ENCODE measurements around the gene LDB2. TPM values are rescaled to one million over a fixed set of nuclear protein-coding genes. Genes with fewer than 3 reads are reported as not detected.
"Not testable (repeated sequence)": the region's sequence is repeated elsewhere in the genome, so short reads cannot be mapped to it uniquely, and the experiment has no call there.

Gene LDB2
- 147 TPM for polyA plus RNA-seq (2013, experiment 1 of 2)
- polyA plus RNA-seq (2013, experiment 2 of 2), result 133 TPM

DNA sequence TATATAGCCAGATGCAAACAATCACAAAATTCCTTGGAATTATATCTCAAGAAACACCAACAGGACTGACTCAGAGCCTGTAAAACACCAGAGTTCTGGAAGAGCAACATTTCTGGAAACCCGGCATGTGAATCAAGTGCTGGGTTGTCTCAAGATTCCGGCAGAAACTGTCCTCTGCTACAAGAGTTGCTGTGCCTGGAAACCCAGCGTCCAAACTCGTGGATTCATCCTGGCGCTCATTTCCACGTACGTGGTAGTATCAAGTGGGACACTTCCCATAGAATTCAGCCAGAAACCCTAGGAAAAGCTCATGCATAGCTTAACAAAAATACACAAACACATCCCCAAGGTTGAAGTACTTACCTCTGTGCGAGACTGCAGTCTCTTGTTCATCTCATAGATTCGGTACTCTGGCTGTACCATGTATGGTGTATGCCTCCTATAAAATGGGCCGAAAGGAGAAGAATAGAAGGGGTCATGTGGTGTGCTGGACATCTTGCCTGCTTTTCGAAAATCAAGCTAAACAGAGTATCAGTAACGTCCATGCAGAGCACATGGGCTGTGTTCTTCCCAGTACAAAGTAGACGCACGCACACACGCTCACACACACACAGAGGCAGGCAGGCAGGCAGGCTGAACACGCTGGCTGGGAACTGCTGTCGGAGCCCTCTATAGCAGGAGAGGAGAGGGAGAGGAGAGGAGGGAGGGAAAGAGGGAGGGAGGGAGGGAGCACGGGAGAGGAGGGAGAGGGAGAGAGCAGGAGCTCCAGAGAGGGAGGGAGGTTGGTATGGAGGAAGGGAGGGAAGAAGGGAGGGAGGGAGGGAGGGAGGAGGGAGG, at the start of gene LDB2:
Gene LDB2, minus strand, starts transcription at position 655 of the 837 bp plus-strand sequence.
- no peaks in the 10 kb centered on the region for H3K36me3 ChIP-seq (ENCODE audit: control insufficient read depth, insufficient read depth, low read length)
- peaks cover 29% of the 10 kb centered on the region for H3K4me1 ChIP-seq (ENCODE audit: control insufficient read depth, insufficient read depth, low read length, poor library complexity, severe bottlenecking)
- no peaks in the 10 kb centered on the region for H3K9me3 ChIP-seq (ENCODE audit: control insufficient read depth, low read length)
- peak within 1 kb of the TSS; percentile 72 for H3K4me3 ChIP-seq (ENCODE audit: extremely low read depth, insufficient read depth, low read length, poor library complexity, severe bottlenecking)
- 0 to 2% methylated on average over 5 to 8 of the region's 18 CpGs for WGBS, 2 experiments (ENCODE audit: insufficient coverage in 2 of 2)
- H3K27ac ChIP-seq (ENCODE audit: low read depth, low read length, severe bottlenecking), result peak within 1 kb of the TSS; percentile 86

DNA sequence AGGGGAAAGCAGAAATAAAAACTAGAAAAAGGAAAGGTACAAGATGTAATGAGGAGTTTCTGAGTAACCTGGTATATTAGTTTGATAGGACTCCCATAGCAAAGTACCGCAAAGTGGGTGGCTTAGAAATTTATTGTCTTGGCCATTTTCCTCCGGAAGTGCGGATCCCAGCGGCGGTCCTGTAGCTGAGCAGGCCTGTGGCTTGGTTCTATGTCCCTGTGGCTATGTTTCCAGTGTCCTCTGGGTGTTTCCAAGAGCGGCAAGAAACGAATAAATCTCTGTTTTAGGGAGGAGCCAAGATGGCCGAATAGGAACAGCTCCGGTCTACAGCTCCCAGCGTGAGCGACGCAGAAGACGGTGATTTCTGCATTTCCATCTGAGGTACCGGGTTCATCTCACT, 44.0 kb upstream of the LDB2 start:
- Histone ChIP-seq H3K27ac (ENCODE audit: low read depth, low read length, severe bottlenecking) (no peak overlapping the region), H3K4me1 (ENCODE audit: control insufficient read depth, insufficient read depth, low read length, poor library complexity, severe bottlenecking) (no peaks in the 10 kb centered on the region), H3K4me3 (ENCODE audit: extremely low read depth, insufficient read depth, low read length, poor library complexity, severe bottlenecking) (no peak overlapping the region), H3K9me3 (ENCODE audit: control insufficient read depth, low read length) (no peaks in the 10 kb centered on the region), H3K36me3 (ENCODE audit: control insufficient read depth, insufficient read depth, low read length) (no peaks in the 10 kb centered on the region)
- WGBS, 2 experiments (ENCODE audit: insufficient coverage in 2 of 2), result 91 to 97% methylated on average over 9 of the region's 14 CpGs

DNA sequence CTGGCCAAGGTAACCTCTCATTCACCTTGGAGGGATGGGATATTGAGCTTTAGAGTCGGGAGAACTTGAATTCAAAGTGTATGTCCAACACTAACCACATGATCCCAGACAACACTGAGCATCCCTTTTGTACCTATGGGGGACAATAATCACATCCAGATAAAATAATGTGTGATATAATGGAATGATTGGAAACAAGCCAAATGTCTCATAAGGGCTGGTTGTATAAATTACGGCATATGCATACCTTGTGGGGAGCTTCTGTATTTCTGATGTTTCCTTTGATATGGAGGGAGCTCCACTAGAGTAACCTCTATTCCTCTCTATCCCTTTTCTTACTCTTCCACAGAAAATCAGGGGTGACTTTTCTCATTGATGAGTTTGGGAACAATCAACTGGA, 40.7 kb upstream of the LDB2 start:
- H3K4me3 ChIP-seq (ENCODE audit: extremely low read depth, insufficient read depth, low read length, poor library complexity, severe bottlenecking), result no peak overlapping the region
- no peaks in the 10 kb centered on the region for H3K4me1 ChIP-seq (ENCODE audit: control insufficient read depth, insufficient read depth, low read length, poor library complexity, severe bottlenecking)
- no peaks in the 10 kb centered on the region for H3K36me3 ChIP-seq (ENCODE audit: control insufficient read depth, insufficient read depth, low read length)
- no CpG with 5 or more reads among the region's 2 CpGs for WGBS, 2 experiments (ENCODE audit: insufficient coverage in 2 of 2)
- no peak overlapping the region for H3K27ac ChIP-seq (ENCODE audit: low read depth, low read length, severe bottlenecking)
- no peaks in the 10 kb centered on the region for H3K9me3 ChIP-seq (ENCODE audit: control insufficient read depth, low read length)

DNA sequence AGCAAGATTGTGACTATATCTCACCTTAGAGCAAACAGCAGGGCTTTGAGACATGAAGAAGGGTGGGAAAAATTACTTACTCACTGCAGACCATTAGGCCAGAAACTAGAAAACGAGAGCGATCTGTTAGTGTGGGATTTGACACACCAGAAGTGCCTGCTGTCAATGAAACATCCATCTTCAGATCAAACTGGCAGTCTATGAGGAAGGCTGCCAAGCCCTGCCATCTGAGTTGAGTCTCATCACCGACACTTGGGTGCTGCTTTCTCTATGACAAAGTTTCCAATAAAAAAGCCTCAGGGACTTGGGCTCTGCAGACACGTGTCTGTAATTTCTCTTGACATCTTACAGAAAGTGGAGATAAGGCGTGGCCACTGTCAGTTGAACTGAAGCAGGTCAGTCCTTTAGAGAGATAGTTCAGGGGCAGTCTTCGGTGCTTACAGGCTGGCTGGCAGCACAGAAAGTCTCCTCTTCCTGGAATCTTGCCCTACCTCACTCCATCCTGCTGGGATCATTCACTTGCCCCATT, 40.1 kb upstream of the LDB2 start:
- H3K9me3 ChIP-seq (ENCODE audit: control insufficient read depth, low read length), result no peaks in the 10 kb centered on the region

DNA sequence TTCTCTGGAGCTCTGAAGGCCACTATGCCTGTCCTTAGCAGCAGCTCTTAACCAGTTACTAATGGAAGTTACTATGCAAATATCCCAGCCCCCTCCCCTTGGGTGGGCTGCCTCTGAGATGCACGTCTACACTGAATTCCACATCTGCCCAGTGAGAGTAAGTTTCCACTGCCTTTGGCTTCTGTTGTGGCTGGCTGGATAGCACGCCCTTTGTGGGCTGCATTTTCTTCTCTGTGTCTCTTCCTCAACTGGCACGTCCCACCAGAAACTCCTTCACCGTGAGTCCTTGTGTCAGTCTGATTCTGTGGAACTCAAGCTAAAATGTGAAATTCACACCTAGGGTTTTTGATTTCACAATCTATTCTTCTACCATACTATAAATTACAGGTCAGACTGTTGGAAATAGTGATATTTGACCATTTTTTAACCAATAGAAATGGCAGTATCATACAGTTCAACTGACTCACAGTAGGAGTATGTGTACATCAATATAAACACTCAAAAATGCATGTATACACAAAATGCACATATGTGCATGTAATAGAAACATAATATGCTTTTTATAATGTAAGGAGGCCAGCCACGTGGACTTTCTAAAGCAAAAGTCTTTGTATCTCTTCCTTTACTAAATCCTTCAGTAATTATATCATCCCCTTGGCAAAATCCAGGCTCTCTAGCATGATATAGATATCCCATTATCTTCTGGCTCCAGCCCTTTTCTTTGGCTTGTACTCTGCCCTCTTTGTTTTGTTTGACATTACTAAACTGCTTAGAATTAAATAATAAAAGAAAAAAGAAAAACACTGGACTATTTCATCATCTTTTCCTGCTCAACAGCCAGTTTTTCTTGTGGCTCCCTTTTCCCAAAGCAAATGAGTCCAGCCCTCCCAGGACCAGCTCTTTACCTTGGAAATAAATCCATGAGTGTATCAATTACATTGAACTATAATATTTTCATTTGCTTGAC, 33.2 kb upstream of the LDB2 start:
- 65 to 91% methylated on average over 2 to 4 of the region's 5 CpGs for WGBS, 2 experiments (ENCODE audit: insufficient coverage in 2 of 2)

More for the DNA sequence above, 40.1 kb upstream of the LDB2 start:
- no peak overlapping the region for H3K4me3 ChIP-seq (ENCODE audit: extremely low read depth, insufficient read depth, low read length, poor library complexity, severe bottlenecking)
- no peaks in the 10 kb centered on the region for H3K4me1 ChIP-seq (ENCODE audit: control insufficient read depth, insufficient read depth, low read length, poor library complexity, severe bottlenecking)
- no peaks in the 10 kb centered on the region for H3K36me3 ChIP-seq (ENCODE audit: control insufficient read depth, insufficient read depth, low read length)
- WGBS, 2 experiments (ENCODE audit: insufficient coverage in 2 of 2), result 81 to 89% methylated on average over 5 to 6 of the region's 6 CpGs
- no peak overlapping the region for H3K27ac ChIP-seq (ENCODE audit: low read depth, low read length, severe bottlenecking)

DNA sequence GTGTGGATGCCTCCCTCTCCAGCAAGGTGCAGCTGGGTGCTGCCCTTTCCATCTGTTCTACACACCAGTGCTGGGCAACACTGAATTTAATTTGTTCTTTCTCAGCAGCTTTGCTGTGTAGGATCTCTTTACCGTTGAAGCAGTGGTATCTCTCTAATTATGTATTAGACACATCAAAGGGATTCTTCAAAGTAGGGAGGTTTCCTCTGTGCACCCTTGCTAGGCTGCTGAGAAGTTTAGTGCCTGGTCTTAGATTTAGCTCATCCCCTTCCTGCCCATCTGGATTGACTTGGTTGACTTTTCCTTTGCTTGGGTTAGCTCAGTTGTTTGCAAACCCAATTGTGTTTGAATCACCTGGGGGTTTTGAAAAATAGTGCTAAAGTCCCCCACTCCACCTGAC, 27.8 kb upstream of the LDB2 start:
- Histone ChIP-seq H3K4me3 (ENCODE audit: extremely low read depth, insufficient read depth, low read length, poor library complexity, severe bottlenecking) (no peak overlapping the region), H3K9me3 (ENCODE audit: control insufficient read depth, low read length) (no peaks in the 10 kb centered on the region)
- WGBS, 2 experiments (ENCODE audit: insufficient coverage in 2 of 2), result no CpG with 5 or more reads among the region's 1 CpG

More for the DNA sequence above, 33.2 kb upstream of the LDB2 start:
- Histone ChIP-seq H3K9me3 (ENCODE audit: control insufficient read depth, low read length) (no peaks in the 10 kb centered on the region), H3K4me1 (ENCODE audit: control insufficient read depth, insufficient read depth, low read length, poor library complexity, severe bottlenecking) (no peaks in the 10 kb centered on the region), H3K36me3 (ENCODE audit: control insufficient read depth, insufficient read depth, low read length) (no peaks in the 10 kb centered on the region), H3K4me3 (ENCODE audit: extremely low read depth, insufficient read depth, low read length, poor library complexity, severe bottlenecking) (no peak overlapping the region), H3K27ac (ENCODE audit: low read depth, low read length, severe bottlenecking) (no peak overlapping the region)

DNA sequence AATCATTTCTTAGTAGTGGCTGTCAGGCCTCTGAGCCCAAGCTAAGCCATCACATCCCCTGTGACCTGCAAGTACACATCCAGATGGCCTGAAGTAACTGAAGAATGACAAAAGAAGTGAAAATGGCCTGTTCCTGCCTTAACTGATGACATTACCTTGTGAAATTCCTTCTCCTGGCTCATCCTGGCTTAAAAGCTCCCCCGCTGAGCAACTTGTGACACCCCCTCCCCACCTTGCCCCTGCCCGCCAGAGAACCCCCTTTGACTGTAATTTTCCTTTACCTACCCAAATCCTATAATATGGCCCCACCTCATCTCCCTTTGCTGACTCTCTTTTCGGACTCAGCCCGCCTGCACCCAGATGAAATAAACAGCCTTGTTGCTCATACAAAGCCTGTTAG, 20.3 kb upstream of the LDB2 start:
- not testable (repeated sequence) for H3K4me1 ChIP-seq (ENCODE audit: control insufficient read depth, insufficient read depth, low read length, poor library complexity, severe bottlenecking); H3K36me3 ChIP-seq (ENCODE audit: control insufficient read depth, insufficient read depth, low read length); H3K9me3 ChIP-seq (ENCODE audit: control insufficient read depth, low read length); H3K27ac ChIP-seq (ENCODE audit: low read depth, low read length, severe bottlenecking); H3K4me3 ChIP-seq (ENCODE audit: extremely low read depth, insufficient read depth, low read length, poor library complexity, severe bottlenecking)
- 37 to 45% methylated on average over 4 of the region's 4 CpGs for WGBS, 2 experiments (ENCODE audit: insufficient coverage in 2 of 2)

More for the DNA sequence above, 27.8 kb upstream of the LDB2 start:
- H3K4me1 ChIP-seq (ENCODE audit: control insufficient read depth, insufficient read depth, low read length, poor library complexity, severe bottlenecking), result no peaks in the 10 kb centered on the region
- no peaks in the 10 kb centered on the region for H3K36me3 ChIP-seq (ENCODE audit: control insufficient read depth, insufficient read depth, low read length)
- no peak overlapping the region for H3K27ac ChIP-seq (ENCODE audit: low read depth, low read length, severe bottlenecking)

DNA sequence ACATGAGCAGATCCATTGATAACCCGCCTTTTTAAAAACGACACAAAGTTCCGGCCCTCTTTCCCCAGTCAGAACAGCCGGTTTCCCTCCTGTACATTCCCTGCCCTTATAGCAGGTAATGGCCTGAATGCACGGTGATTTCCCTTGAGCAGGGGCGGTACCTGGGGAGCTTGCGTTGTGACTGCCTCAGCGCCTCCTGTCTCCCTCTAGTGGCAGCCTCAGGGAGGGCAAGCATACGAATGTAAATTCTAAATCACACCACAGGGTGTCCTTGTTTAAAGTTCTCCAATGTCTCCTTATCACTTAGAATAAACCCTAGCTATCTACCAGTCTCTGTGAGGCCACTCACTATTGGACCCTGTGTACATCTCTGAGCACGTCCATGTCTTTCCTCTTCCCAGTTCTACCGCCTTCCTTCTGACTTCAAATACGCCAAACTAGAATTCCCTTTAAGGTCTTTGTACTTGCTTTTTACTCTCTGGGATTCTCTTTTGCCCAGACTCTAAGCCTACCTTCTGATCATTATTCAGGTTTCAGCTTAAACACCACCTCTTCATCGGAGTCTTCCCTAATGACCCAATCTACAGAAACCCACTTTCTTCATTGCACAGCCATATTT, 18.4 kb upstream of the LDB2 start:
- Histone ChIP-seq H3K4me1 (ENCODE audit: control insufficient read depth, insufficient read depth, low read length, poor library complexity, severe bottlenecking) (peaks cover 7% of the 10 kb centered on the region), H3K36me3 (ENCODE audit: control insufficient read depth, insufficient read depth, low read length) (no peaks in the 10 kb centered on the region), H3K27ac (ENCODE audit: low read depth, low read length, severe bottlenecking) (no peak overlapping the region), H3K4me3 (ENCODE audit: extremely low read depth, insufficient read depth, low read length, poor library complexity, severe bottlenecking) (no peak overlapping the region), H3K9me3 (ENCODE audit: control insufficient read depth, low read length) (peaks cover 5% of the 10 kb centered on the region)
- 74 to 80% methylated on average over 13 of the region's 13 CpGs for WGBS, 2 experiments (ENCODE audit: insufficient coverage in 2 of 2)

DNA sequence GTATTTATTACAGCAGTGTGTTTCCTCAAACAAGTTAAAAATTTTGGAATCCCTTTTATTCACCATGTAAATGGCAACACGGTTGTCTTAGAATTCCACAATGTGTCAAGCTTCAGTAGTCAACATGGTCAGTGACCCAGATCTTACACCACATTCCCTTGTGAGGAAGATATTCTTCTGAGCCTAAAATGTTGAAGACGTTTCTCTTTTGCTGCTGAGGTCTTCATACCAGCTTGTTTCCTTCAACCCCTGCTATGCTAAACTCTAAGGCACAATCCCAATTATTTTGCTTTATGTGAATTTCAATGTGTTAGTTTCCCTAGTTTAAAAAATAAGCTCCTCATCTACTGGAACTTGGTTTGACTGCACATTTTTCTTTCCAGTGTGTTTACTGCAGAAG, 17.6 kb upstream of the LDB2 start:
- Histone ChIP-seq H3K9me3 (ENCODE audit: control insufficient read depth, low read length) (peaks cover 9% of the 10 kb centered on the region), H3K36me3 (ENCODE audit: control insufficient read depth, insufficient read depth, low read length) (no peaks in the 10 kb centered on the region), H3K4me3 (ENCODE audit: extremely low read depth, insufficient read depth, low read length, poor library complexity, severe bottlenecking) (no peak overlapping the region), H3K27ac (ENCODE audit: low read depth, low read length, severe bottlenecking) (no peak overlapping the region), H3K4me1 (ENCODE audit: control insufficient read depth, insufficient read depth, low read length, poor library complexity, severe bottlenecking) (peaks cover 7% of the 10 kb centered on the region)
- no CpG with 5 or more reads among the region's 2 CpGs for WGBS, 2 experiments (ENCODE audit: insufficient coverage in 2 of 2)

DNA sequence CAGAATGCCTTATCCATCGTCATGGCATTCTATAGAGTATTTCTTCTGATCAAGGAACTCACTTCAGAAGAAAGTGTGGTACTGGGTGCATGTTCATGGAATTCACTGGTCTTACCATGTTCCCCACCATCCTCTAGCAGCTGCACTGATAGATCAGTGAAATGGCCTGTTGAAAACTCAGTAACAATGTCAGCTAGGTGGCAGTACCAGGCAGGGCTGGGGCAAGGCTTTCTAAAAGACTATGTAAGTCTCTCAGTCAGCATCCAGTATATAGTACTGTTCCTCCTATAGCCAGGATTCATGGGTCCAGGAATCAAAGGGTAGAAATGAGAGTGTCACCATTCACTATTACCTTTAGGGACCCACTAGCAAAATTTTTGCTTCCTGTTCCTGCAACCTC, 15.8 kb upstream of the LDB2 start:
- Histone ChIP-seq H3K4me3 (ENCODE audit: extremely low read depth, insufficient read depth, low read length, poor library complexity, severe bottlenecking) (no peak overlapping the region), H3K4me1 (ENCODE audit: control insufficient read depth, insufficient read depth, low read length, poor library complexity, severe bottlenecking) (peaks cover 6% of the 10 kb centered on the region), H3K27ac (ENCODE audit: low read depth, low read length, severe bottlenecking) (peak overlapping the region; percentile 29), H3K9me3 (ENCODE audit: control insufficient read depth, low read length) (peaks cover 13% of the 10 kb centered on the region), H3K36me3 (ENCODE audit: control insufficient read depth, insufficient read depth, low read length) (no peaks in the 10 kb centered on the region)
- no CpG with 5 or more reads among the region's 1 CpG for WGBS, 2 experiments (ENCODE audit: insufficient coverage in 2 of 2)
